NCI-H69 (cell line): Measurements from ENCODE around the gene U2SURP.
"Not testable (repeated sequence)": the region's sequence is repeated elsewhere in the genome, so short reads cannot be mapped to it uniquely, and the experiment has no call there.

Source experiments
- DNase-seq: peaks from one replicate; lab custom pipeline; 2025; lab: John Stamatoyannopoulos, UW

The U2SURP gene

DNA sequence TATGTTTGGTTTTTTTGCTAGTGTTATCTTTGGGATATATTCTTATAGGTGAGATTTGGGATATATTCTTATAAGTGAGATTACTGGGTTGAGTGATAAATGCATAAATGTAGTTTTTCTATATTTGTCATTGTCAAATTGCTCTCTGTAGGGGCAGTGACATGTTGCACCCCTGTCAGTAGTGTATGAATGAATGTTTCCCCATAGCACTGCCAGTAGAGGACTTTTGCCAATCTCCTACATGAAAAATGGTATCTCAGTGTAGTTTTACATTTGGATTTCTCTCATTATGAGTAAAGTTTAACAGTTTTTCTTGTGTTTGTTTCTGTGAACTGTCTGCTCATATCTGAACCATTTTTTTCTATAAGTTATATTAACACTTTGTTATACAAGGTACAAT is 13.6 kb downstream of the U2SURP start:
- DNase-seq: no peak

DNA sequence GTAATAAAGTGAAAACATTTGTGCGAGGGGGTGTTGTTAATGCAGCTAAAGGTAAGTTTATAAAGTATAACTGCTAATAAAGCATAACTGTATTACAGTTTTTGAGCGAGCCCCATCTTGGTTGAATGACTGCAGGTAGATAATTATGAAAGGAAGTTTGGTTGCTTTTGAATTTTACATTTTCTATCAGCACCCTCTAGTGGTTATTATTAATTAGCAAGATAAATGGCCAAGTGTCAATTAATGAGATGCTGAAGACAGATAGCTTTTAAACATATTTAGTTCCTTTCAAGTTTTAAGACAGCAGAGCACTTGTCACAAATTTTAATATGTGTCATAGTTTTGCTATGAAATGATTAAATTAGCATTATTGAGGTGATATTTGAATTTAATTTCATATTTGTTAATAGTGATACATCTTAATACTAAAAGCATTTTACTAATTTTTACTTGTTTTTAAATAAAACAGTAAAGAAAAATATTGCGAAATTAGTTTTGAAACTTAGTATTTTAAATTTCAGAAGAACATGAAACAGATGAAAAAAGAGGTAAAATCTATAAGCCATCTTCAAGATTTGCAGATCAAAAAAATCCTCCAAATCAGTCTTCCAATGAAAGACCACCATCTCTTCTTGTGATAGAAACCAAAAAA is 15.1 kb downstream of the U2SURP start:
- peak; percentile 1 for DNase-seq

DNA sequence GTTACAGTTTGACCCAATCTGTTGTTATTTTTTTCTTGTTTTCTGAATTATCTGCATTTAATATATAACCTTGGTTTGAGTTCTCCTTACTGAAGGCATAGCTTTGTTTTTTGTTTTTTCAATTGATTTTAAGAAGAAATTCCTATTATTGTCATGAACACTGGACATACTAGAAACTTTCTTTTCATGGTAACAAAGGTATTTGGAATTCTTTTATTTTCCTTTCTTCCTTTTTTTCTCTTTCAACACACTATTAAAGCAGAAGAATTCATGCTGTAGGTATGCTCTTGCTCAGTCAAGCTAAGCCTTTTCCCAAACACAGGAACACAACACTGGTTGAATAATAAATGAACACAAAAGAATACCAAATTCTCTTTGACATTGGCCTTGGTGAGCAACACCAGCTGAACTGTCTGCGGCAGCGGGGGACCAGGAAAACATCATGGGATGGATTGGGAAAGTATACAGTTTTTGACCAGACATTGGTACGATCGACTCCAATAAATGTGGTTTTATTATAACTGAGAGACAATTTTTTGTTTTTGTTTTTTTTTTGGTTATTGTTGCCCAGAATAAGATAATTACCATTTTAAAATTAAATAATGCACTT is 23.1 kb downstream of the U2SURP start:
- DNase-seq: no peak

DNA sequence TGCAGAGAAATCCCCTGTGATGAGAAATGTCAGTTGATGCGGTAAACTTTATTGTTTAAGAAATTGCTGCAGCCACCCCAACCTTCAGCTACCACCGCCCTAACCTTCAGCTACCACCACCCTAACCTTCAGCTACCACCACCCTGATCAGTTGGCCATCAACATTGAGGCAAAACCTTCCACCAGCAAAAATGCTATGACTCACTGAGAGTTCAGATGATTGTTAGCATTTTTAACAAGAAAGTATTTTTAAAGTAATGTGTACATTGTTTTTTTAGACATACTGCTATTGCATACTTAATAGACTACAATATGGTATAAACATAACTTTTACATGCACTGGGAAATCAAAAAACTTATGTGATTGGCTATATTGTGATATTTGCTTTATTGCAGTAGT is 30.0 kb downstream of the U2SURP start:
- DNase-seq: no peak

DNA sequence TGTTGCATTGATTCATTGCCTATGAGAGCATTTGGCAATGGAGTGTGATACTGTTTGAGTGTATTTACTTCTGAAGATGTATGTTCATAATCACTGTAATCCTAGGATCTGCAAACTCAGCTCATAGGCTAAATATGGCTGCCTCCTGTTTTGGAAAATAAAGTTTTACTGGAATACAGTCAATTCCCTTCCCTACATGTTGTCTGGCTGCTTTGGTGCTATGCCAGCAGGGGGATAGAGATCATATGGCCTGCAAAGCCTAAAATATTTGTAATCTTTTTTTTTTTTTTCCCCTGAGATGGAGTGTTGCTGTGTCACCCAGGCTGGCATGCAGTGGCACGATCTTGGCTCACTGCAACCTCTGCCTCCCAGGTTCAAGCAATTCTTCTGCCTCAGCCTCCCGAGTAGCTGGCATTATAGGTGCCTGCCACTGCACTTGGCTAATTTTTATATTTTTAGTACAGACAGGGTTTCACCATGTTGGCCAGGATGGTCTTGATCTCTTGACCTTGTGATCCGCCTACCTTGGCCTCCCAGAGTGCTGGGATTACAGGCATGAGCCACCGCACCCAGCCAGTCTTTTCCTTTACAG is 30.5 kb downstream of the U2SURP start:
- DNase-seq: not testable (repeated sequence)

DNA sequence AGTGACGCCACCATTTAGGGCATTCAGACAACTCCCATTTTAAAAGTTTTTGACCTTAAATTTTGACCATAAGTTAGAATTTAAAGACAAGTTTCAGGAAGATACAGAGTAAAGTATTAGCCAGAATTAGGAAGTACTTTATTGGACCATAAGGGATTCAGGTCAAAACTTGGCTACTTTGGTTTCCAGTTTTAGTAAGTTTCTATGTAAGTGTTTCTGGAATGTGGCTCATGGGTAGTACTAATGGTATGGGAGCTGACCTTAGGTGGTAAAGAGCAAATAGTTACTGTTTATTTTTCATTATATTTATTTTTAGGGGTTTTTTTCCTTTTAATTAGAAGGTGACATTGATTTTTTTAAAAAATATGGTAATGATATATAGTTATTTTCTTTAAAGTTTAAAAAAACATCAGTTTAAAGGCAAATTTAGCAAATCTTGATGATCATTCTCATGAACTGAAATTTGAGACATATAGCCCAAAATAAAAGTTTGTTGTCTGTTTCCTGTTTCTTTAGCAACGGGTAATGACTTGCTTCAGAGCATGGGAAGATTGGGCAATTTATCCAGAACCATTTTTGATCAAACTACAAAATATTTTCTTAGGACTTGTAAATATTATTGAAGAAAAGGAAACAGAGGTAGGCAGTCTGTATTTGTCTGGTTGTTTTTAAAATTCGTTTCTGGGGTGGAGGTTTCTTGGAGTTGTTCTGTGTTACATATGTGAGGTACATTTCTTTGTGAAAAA is 34.3 kb downstream of the U2SURP start:
- no peak for DNase-seq

- DNase-seq: no peak
These were observed 35.2 kb downstream of the U2SURP start for GRCh38 chr3:143036557-143036956.

DNA sequence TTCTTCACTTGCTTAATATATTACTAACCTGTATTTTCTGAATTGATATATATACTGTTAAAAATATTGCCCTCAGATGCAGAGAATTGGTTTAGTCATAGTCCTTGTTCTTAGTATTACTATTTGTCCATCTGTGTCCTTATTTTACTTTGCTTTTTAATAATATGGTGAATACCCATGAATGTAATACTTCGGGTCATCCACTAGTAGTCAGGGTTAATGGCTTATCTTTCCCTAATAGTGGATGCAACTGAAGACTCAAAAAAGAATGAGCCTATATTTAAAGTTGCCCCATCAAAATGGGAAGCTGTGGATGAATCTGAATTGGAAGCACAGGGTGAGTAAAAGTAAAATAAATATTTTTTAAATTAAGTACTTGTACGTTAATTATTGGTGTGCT is 36.5 kb downstream of the U2SURP start:
- peak; percentile 1 for DNase-seq

- peak; percentile 25 for DNase-seq
These were observed 39.0 kb downstream of the U2SURP start for GRCh38 chr3:143040261-143040879.

DNA sequence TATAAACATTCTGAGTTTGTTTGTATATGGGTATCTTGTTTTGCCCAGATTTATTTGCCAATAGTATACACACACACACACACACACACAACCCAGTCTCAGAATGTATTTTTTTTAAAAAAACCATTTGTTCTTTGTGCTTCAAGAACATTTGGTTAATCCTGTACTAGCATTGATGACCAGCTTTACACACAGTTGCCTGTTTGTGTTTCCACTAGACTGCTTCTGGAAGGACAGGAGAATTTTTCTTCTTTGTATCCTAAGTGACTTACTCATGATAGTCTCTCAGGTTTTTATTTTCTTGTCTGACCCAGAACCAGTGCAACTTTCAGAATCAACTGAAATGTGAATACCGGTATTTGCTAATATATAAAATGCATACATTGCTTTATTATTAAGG is 40.5 kb downstream of the U2SURP start:
- DNase-seq: no peak

DNA sequence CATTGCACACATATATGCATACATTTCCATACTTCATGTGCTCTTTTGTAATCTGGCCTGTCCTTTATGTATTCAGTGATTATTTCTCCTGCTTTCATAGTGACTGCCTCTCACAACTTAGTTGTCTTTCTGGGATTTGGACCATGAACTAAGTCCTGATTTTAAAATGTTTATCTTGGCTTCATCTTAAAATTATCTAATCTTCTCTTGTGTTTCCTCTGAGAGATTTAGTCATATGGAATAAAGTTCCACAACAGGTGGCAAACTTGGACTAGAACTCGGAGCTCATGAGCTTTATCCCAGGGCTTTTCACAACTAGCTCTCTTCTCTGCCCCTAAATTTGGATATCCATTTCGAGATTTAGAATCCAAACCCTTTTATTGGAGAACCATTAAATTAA is 44.3 kb downstream of the U2SURP start:
- no peak for DNase-seq

DNA sequence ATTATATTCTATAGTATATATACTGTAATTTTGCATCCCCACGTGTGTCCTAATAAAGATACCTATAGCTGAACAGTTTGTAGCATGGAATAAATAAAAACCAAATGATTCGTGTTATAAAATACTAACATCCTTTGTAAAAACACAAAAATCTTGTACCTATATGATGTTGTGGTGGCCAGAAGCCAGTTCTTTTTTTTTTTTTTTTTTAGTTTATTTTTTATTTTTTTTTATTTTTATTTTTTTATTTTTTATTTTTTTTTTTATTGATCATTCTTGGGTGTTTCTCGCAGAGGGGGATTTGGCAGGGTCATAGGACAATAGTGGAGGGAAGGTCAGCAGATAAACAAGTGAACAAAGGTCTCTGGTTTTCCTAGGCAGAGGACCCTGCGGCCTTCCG is 44.7 kb downstream of the U2SURP start:
- DNase-seq: not testable (repeated sequence)

GRCh38 chr3:143054011-143054410 is 52.6 kb downstream of the U2SURP start:
- no peak for DNase-seq

DNA sequence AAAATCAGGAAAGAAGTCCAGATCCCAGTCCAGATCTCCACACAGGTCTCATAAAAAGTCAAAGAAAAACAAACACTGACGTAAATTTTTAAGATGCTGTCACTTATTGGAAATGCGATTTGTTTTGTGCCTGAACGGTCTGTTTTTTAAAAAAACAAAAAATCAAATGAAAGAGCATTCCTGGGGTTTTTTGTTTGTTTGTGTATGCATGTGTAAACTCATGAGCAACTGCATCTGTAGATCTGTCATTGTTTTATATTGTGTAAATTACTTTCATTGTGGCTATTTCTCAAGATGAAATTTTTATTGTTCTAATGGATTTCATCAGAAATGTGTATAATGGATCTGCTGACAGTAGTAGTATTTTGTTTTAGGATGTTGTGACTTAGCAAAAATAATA is 55.0 kb downstream of the U2SURP start:
- no peak for DNase-seq

DNA sequence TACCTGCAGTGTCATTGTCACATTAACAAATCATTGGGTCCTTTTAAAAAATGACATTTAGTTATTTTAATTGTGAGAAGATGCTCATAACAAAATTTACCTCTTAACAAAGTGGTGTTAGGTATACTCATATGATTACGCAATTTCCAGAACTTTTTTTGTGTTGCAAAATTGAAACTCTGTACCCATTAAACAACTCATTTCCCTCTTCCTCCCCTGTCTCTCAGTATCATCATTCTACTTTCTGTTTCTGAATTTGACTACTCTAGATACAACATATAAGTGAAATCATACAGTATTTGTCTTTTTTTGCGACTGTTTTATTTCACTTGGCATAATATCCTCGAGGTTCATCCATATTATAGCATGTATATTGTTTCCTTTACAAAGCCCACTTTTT is 59.5 kb downstream of the U2SURP start:
- DNase-seq: no peak

- no peak for DNase-seq
These were observed 61.6 kb downstream of the U2SURP start for GRCh38 chr3:143063018-143063417.

DNA sequence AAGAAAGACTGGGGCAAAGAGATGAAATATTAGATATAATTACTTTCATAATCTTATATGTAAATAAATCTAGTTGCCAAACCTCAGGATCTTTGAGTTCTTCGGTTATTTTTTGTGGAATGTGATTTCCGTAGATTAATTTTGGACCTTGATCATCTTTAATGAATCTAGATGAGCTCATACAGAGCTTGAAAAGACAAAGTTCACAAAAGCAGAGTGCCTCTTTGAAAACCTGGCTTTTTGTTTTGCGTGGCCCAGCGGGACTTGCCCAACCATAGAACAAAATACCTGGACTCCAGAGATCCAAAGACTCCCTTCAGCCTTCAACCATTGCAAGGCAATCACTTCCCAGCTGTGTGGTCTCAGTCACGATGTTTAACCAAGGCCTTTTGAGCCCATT is 63.4 kb downstream of the U2SURP start:
- no peak for DNase-seq

DNA sequence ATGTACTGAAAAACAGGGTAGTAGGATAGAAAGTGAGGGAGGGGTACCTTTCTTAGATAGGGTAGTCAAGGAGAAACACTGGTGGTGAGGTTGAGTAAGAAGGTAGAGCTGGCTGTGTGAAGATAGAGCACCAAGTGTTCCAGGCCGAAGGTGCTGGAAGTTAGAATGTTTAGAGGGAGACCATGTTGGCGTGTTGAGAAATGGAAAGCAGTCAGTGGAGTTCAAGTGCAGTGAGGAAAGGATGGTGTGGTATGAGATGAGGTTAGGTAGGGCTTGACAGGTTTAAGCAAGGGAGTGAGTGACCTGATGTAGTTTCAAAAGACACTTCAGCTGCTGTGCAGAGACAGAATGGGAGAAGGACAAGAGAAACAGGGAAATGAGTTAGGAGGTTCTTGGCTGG is 64.0 kb downstream of the U2SURP start:
- peak; percentile 6 for DNase-seq

GRCh38 chr3:143066033-143066432 is 64.7 kb downstream of the U2SURP start:
- peak; percentile 73 for DNase-seq

DNA sequence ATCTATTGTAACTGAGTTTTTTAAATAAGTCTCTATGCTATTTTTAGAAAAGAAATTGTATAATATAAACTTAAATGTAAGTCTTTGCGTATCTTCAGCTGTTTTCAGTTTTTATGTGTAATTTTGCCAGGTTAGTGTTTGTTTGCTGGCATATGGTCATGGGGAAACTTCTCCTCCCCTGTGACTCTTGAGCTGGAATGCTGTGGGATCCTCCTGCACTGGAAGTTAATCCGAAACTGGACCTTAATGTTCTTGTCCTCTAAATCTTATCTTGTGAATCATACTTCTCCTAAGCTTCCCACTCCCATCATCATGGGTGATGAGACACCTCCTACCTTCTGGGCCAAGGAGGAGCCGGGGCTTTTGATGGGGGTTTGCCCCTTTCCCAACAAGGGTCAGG is 65.8 kb downstream of the U2SURP start:
- no peak for DNase-seq

GRCh38 chr3:143068059-143068458 is 66.7 kb downstream of the U2SURP start:
- no peak for DNase-seq

GRCh38 chr3:143070977-143071551 is 69.7 kb downstream of the U2SURP start:
- no peak for DNase-seq
